GM21619 (cell line): ENCODE measurements around the gene TBXA2R.
"Not testable (repeated sequence)": the region's sequence is repeated elsewhere in the genome, so short reads cannot be mapped to it uniquely, and the experiment has no call there.

Experiments
- ATAC-seq: cut with Tn5 transposase; IDR thresholded peaks from one replicate; pipeline ENCODE4 v1.9.1; 2021; ENCODE audit not compliant: unreplicated experiment

TBXA2R gene

DNA sequence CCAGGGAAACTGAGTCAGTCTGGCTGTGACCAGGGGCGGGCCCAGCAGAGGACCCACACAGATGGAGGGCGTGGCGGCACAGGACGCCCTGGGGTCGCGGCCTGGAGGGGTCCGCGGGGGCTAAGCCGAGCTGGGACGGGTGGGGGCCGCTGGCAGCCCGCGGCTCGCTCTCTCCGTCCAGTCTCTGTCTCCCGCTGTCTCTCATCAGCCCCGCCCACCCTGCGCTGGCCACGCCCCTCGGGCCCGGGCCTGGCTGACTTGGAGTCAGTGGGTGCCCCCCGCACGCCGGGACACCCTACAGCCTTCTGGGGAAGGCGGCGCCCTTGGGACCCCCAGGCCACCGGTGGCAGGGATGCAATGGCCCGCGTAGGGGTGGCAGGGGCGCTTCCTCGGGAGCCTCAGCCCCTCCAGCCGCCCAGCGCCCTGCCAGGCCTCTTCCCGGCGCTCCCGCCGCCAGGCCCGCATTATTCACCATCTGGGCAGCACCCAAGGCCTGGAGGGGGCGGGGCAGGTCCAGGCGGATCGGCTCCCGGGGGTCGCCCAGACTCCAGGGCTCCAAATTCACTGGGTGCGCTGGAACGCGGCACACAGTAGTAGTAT, at the start of gene TBXA2R:
TSS of gene TBXA2R (minus strand) at position 186 of the 600 bp plus-strand sequence. CDS start 6,241 bp downstream, outside the sequence.
- ATAC-seq, result no peak

DNA sequence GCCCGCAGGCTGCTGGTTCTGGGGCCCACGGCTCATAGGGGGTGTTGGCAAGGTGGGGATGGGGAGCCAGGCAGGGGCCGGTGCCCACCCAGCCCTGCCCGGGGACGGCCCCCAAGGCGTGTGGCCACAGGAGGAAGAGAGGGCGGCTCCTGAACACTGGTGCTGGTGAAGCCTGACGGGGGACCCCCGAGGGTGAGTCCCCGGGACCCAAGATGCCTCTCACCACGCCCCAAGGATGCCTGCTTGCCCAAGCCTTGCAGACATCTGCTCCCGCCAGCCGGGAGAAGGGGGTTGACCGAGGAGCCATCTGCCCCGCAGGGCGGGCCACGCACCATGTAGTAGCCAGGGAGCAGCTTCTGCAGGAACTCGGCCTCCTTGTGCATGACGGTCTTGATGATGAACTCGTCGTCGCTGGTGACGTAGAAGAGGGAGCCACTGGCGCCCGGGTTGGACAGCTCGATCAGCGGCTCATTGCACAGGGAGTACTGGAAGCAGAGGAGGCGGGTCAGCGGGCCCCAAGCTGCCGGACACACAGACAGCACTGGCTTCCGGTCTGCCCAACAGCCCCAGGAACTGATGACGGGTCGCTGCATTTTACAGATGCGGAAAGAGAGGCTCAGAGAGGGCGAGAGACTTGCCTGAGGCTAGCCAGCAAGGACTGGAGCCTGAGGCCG, 49.5 kb upstream of the TBXA2R start:
- no peak for ATAC-seq

DNA sequence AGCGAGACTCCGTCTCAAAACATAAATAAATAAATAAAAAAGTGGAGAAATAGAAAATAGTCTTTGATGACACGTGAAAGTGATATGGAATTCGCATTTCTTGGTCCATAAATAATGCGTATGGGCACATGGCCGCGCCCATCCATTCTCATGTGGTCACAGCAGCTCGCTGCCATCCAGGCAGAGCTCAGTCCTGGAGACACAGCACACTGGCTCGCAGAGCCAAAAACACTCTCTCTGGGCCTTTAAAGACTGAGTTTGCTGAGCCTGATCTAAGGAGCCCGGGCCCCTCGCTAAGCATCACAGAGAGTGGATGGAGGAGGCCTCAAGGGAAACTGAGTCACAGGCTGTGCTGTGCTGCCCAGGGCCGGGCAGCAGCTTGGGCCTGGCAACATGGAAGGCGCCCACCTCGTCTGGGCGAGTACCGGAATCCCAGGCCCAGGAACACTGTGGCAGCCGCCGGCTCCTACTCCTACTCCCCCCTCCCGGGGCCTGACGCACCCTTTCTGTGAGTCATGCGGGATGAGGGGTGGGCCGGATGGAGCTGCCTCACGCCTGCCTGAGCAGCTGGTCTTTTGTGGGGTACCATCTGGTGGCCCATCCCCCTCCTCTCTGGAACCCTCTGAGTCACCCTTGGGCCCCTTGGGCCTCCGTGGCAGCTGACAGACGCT, 48.9 kb upstream of the TBXA2R start:
- ATAC-seq, result no peak

DNA sequence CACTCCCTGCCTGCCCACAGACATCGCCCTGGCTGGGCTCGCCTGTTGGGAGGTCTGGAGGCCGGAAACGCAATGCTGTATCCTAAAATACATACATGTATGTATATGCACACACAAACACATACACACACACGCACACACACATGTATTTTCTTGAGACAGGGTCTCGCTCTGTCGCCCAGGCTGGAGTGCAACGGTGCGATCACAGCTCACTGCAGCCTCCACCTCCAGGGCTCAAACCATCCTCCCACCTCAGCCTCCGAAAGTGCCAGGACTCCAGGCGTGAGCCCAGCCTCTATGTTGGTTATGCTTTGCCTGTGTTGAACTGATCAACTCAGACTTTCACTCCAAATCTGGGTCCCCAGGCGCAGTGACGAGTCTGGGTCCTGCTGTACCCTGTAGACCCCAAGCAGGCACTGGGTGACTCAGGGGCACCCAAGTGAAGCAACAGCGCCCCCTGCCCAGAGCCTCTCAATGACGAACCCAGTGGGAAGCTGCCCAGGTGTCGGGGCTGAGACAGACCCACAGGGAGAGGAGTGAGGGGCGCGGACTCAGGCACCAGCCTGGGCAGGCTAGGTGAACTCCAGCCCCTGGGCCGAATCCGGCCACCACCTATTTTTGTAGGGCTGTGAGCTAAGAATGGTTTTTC, 47.3 kb upstream of the TBXA2R start:
- ATAC-seq, result no peak

DNA sequence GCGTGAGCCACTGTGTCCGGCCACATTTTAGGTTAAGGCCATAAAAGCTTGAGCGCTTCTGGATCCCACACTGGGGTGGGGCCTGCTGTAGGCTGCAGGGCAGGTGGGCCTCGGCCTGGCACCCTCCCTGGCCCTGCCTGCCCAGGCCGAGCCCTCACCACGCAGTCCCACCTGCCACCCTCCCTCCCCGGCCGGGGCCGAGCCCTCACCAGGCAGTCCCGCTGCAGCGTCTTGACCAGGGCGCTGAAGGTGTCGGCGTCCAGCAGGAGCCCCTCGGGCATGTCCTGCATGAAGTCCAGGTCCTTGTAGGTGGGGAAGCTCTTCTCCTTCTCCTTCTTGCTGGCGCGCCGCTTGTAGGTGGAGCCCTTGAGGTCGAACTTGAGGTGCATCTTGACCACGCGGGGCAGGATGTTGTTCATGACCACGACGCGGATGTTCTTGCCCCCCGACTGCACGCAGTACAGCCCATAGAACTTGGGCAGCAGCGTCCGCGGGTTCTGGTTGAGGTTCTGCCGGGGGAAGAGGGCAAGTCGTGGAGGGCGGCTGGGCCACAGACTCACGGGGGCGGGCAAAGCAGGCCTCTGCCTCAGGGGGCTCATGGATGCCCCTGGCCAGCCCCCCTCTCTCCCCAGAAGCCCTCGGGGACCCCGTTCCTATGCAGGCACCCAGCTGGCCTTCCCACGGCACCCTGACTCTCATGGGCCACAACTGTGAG, 46.6 kb upstream of the TBXA2R start:
- ATAC-seq, result no peak

DNA sequence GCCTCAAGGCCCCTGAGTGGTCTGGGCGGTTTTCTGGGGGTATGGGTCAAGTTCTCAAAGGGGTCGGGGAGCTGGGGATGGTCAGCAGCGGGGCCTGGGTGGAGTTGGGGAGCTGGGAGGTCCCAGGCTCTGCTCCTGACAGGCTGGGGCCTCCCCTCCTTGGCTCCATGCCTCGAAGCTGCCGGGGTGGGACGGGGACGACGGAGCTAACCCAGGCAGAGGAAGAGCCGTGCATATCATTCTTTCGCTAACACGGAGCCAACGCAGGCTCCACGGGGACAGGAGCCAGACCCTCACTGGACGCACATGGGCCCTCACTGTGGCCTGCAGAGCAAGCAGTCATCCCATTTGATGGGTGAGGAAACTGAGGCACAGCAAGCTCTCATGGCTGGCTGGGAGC, 45.7 kb upstream of the TBXA2R start:
- ATAC-seq, result no peak

DNA sequence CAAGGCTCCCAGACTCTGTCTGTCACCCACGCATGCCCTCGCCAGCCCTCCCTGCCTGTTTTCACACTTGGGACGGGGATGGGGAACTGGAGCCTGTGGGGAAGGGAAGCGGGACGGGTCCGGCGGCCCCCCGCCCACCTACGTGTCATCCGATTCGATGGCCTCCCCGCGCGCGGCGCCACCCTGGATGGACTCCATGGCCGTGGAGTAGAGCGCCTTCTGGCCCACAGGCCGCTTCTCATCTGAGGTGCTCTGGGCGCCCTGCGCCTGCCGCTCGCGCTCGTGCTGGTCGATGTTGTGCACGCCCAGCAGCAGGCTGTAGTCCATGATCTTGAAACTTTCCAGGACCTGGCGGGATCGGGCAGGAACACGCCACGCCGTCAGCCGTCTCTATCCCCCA, 45.0 kb upstream of the TBXA2R start:
- ATAC-seq, result no peak

DNA sequence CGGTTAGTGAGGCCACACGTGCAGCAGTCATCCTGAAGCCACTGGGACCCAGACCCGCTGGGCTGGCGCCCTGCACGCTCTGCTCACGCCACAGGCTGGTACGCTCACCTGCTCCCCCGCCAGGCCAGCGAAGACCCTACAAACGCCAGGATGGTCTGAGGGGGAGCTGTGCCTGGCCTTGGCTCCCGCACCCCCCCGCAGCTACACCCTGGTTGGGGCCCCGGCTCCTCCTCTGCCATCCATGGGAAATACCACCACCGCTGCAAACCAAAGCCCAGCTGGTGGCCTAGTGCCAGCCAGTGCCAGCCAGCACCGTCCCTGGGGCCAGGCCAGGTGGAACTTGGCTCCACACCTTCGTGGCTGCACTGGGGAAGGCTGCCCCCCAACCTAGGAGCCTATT, 43.2 kb upstream of the TBXA2R start:
- ATAC-seq, result no peak

DNA sequence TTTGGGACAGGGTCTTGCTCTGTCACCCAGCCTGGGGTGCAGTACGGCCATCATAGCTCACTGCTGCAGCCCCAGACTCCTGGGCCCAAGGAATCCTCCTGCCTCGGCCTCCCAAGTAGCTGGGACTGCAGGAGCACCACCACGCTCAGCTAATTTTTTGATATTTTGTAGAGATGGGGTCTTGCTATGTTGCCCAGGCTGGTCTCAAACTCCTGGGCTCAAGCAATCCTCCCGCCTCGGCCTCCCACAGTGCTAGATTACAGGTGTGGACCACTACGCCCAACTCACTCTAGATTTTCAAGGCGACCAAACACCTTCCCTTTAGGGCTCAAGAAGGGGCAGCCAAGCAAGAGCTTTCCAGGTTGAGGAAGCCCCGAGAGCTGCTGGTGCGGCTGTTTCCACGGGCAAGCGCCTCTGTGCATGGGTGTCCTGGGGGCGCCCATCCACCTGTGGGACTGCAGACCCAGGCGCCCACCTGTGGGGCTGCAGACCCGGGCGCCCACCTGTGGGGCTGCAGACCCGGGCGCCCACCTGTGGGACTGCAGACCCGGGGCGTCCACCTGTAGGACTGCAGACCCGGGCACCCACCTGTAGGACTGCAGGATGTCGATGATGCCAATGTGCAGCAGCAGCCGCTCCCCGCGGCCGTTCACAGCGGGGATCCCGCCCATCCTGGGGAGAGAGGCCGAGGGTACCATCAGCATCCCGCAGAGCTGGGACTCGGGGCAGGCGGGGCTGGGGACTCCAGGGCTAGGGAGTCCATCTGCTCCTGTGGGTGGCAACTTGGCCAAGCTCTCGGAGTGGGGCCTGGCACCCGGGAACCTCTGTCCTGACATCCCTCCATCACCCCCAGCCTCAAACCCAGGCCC, 41.6 kb upstream of the TBXA2R start:
- ATAC-seq, result no peak

DNA sequence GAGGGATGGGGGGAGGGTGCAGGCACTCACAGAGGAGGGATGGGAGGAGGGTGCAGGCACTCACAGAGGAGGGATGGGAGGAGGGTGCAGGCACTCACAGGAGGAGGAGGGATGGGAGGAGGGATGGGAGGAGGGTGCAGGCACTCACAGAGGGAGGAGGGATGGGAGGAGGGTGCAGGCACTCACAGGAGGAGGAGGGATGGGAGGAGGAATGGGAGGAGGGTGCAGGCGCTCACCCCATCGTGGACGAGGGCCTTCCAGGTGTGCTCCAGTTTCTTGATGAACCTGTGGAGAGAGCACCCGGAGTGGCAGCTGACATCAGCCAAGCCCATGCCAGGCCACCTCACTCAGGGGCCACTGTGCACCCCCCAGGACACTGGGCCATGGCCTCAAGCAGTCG, 40.4 kb upstream of the TBXA2R start:
- not testable (repeated sequence) for ATAC-seq

DNA sequence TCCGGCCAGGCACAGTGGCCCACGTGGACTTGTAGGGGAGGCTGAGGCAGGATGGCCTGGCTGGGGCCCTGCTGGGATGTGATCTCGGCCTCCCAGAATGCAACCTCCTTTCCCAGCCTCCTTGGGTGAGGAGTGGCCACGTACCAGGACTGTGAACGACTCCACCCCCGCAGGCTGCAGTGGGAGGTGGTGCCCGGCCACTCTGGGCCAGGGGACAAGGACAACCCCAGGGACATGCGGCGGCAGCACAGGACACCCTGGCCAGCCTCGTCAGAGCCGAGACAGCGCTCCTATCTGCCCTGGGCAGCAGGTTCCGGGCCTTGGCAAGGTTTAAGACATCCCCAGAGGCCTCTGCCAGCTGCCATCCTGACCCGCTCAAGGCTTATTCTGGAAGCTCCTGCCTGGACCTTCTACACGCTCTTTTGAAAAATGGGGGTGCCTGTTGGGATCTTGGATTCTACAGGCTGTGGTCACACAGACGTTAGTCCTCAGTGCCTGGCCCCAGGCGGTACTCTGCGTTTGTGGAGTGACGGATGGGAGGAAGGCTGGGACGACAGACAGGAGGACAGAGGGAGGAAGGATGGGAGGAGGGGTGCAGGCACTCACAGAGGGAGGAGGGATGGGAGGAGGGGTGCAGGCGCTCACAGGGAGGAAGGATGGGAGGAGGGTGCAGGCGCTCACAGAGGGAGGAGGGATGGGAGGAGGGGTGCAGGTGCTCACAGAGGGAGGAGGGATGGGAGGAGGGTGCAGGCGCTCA, 39.8 kb upstream of the TBXA2R start:
- ATAC-seq, result no peak

DNA sequence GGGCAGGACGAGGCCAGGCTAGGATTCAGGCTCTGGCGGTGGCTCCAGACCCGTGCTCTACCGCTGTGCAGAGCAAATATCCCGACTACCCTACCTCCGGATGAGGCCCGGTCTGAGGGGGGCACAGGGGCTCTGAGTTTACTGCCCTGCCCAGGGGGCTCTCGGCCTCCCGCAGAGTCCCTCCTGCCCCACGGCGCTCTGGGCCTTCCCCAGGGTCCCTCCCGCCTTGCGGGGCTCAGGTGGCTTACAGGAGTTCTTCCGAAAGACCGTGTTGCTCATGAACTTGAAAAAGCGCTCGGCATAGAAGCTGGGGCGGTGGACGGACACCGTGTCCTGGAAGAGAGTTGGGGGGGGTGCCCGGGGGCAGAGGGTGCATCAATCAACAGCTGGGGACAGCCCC, 39.1 kb upstream of the TBXA2R start:
- ATAC-seq, result no peak

DNA sequence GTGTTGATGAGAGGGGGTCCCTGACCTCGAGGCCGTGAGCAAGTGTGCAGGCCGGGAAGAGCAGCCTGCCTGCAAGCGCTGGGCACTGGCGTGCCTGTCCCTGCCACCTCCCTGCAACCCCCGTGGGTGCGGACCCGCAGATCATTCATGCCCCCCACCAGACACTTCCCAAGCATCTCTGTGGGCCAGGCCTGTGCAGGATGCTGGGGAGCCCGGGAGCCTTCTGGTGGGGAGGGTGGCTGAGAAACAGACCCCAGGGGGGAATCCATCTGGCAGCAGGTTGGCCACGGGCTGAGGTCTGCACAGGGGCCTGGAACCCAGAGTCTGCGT, 38.4 kb upstream of the TBXA2R start:
- ATAC-seq, result no peak

DNA sequence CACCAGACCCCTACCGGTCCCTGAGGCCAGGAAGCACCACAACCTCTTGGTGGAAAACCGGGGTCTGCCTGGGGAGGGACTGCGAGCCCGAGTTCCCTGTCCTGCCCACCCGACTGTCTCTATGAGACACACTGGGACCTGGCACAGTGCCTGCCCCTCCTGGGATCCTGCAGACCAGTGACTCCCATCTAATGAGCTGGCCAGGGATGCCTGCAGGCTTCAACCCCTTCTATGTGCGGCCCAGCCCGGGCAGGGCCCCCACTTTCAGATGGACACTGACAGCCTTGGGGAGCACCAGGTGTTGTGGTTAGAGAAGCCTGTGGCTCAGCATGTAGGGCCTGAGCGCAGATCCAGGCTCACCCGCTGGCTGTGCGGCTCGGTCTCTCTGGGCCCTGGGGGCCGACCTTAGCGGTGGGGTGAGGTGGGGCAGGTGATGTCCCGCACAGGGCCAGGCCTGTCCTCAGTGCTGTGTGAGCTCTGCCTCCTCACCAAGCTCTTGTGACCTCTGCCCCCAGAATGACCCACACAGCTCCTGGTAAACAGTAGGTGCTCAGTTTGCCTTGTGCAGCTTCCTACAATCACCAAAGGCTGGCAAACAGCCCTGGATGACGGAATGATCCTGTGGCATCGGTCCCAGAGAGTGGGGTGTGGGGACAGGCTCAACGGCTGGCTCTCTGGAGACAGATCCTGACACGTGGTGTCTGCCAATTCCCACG, 37.8 kb upstream of the TBXA2R start:
- no peak for ATAC-seq

DNA sequence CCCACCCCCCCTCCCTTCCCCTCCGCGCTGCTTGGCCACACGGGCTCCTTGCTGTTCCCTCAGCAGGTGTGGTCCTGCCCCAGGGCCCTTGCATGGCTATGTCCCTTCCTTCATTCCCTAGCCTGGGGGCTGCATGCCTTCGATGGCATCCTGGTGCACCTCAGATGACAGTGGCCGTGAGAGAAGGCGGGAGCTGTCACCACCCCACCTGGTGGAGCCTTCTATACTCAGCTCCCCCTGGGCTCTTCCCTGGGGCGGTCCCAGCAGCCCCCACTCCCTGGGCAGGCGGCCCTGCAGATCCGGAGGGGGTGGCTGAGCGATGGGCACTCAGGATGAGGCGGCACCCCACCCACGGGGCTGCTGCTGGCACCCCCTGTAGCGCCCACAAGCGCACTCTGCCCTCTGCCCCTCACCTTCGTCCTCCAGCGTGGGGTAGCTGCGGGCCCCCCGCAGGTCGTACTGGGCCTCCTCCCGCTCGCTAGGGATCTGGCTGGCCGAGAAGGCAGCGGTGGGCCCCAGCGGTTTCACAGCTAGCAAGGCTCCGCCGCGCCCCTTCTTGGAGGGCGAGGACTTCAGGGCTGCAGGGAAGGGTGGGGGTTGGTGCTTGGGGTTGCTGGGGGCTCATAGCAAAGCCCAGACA, 37.1 kb upstream of the TBXA2R start:
- no peak for ATAC-seq

DNA sequence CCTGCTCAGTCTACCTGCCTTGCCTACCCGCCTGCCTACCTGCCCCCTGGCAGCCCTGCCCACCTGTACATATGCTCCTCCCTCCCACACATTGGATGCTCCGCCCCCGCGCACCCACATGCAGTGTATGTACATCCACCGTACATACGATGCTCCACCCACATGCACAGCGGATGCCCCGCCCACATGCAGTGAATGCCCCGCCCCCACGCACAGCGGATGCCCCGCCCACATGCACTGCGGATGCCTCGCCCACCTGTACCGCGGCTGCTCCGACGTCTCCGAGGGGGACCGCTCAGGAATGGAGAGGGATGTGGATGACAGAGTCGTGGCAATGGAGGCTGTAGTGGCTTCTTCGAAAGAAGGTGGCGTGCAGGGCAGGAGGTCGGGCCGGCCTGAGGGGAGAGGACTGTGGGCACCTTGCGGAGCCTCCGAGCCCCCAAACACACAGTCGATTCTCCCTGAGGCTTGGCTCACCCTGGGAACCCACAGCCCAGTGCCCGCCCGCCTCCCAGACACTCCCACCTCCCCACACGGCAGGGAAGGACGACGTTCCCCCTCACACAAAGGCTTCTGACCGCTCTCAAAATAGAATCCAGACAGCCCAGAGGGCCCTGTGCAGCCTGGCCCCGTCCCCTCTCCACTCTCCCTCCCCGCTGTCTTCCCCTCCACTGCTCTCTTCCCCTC, 36.5 kb upstream of the TBXA2R start:
- ATAC-seq, result no peak

DNA sequence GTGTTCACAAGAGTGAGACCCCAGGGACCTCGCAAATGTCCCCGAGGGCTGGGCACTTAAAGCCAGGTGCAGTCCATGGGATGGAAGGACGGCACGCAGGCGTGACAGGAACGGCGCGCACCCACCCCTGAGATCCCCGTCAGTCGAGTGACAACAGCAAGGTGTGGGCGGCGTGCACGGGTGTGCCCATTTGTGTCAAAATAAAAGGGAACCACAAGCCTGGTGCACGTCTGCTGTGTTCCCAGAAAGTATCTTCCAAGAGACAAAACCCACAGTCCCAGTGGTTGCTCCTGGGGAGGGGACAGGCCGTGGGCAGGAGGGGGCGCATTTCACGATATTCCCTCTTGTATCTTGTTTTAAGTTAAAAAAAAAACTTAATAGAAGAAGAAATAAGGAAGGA, 35.6 kb upstream of the TBXA2R start:
- no peak for ATAC-seq
